Measurements from ENCODE around the gene FRMD4A.

The FRMD4A gene

GRCh38 chr10:14182781-14183180 lies 147.9 kb downstream of the FRMD4A start:
- ChIA-PET POLR2A (no interaction called here), CTCF (interaction anchor here (1.4 to 10.3 kb wide), 3 partner anchors 11 to 16 kb away, joined by 4 to 99 read pairs (median 5); no protein-coding TSS in a partner anchor)
- TF ChIP-seq CTCF (IDR thresholded peaks at IDR 0.05; ENCODE audit: control extremely low read depth, extremely low read depth, low read depth, missing control alignments): no peak
- no peak for DNase-seq (ENCODE audit: extremely low spot score)

- TF ChIP-seq CTCF (IDR thresholded peaks at IDR 0.05; ENCODE audit: control extremely low read depth, extremely low read depth, low read depth, missing control alignments): no peak
- ChIA-PET POLR2A (no interaction called here), CTCF (interaction anchor here (1.0 to 10.3 kb wide), 4 partner anchors 9 to 54 kb away, joined by 3 to 99 read pairs (median 4); no protein-coding TSS in a partner anchor)
- no peak for DNase-seq (ENCODE audit: extremely low spot score)
These were observed 149.2 kb downstream of the FRMD4A start for GRCh38 chr10:14181567-14181936.

GRCh38 chr10:14180911-14181566 lies 149.7 kb downstream of the FRMD4A start:
- ChIA-PET POLR2A (no interaction called here), CTCF (interaction anchor here (1.0 to 10.3 kb wide), 4 partner anchors 9 to 54 kb away, joined by 3 to 99 read pairs (median 4); no protein-coding TSS in a partner anchor)
- DNase-seq (ENCODE audit: extremely low spot score): no peak
- no peak for TF ChIP-seq CTCF (IDR thresholded peaks at IDR 0.05; ENCODE audit: control extremely low read depth, extremely low read depth, low read depth, missing control alignments)

- TF ChIP-seq CTCF (IDR thresholded peaks at IDR 0.05; ENCODE audit: control extremely low read depth, extremely low read depth, low read depth, missing control alignments): no peak
- DNase-seq (ENCODE audit: extremely low spot score): no peak
- CTCF ChIA-PET: no interaction called here
- POLR2A ChIA-PET: no interaction called here
These were observed 151.5 kb downstream of the FRMD4A start for GRCh38 chr10:14179251-14179650.

GRCh38 chr10:14173706-14174594 lies 156.8 kb downstream of the FRMD4A start:
- no peak for DNase-seq (ENCODE audit: extremely low spot score)
- POLR2A ChIA-PET: interaction anchor here (2.4 kb wide), 1 partner anchor 12 kb away, joined by 10 read pairs; no protein-coding TSS in a partner anchor
- TF ChIP-seq CTCF (IDR thresholded peaks at IDR 0.05; ENCODE audit: control extremely low read depth, extremely low read depth, low read depth, missing control alignments): no peak
- CTCF ChIA-PET: interaction anchor here (1.6 kb wide), 1 partner anchor 12 kb away, joined by 4 read pairs; no protein-coding TSS in a partner anchor

GRCh38 chr10:14173391-14173705 lies 157.4 kb downstream of the FRMD4A start:
- ChIA-PET CTCF (interaction anchor here (1.0 to 1.6 kb wide), 2 partner anchors 10 to 13 kb away, joined by 4 read pairs; no protein-coding TSS in a partner anchor), POLR2A (interaction anchor here (2.4 kb wide), 1 partner anchor 12 kb away, joined by 10 read pairs; no protein-coding TSS in a partner anchor)
- no peak for DNase-seq (ENCODE audit: extremely low spot score)
- no peak for TF ChIP-seq CTCF (IDR thresholded peaks at IDR 0.05; ENCODE audit: control extremely low read depth, extremely low read depth, low read depth, missing control alignments)
